ENCODE data around the gene PKNOX2. TPM values are rescaled to one million over a fixed set of nuclear protein-coding genes. Genes with fewer than 3 reads are reported as not detected.

The PKNOX2 gene
- total RNA-seq, 1 donor = under 0.01 TPM

DNA sequence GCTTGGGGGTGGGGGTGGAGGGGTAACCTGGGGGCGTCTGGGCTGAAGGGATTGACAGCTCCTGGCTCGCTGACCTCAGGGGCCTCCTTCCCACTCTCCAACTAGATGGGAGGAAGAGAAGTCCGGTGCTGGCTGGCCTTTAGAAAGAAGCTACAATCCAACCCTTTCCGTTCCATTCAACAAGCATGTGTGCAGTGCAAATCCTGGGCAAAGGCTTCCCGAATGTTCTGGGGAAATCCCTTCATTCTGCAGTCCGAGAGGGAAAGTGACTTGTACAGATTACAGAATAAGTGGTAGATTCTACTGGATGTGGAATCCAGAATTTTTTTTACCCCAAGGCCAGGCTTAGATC lies 181.6 kb downstream of the PKNOX2 start:
- DNase-seq (ENCODE audit: insufficient read length, low spot score, missing footprints) = no peak
- no peaks in the 10 kb centered on the region for H3K9me3 ChIP-seq (ENCODE audit: low read depth, low read length)
- no peaks in the 10 kb centered on the region for H4K20me1 ChIP-seq (ENCODE audit: insufficient read depth, low read length)
- H3K79me2 ChIP-seq (ENCODE audit: insufficient read depth, low read length) = no peaks in the 10 kb centered on the region
- peaks cover 19% of the 10 kb centered on the region for H3K4me1 ChIP-seq (ENCODE audit: insufficient read depth, low read length)
- H3K4me2 ChIP-seq (ENCODE audit: insufficient read depth, low read length) = no peak overlapping the region
- TF ChIP-seq, protein P1, sequence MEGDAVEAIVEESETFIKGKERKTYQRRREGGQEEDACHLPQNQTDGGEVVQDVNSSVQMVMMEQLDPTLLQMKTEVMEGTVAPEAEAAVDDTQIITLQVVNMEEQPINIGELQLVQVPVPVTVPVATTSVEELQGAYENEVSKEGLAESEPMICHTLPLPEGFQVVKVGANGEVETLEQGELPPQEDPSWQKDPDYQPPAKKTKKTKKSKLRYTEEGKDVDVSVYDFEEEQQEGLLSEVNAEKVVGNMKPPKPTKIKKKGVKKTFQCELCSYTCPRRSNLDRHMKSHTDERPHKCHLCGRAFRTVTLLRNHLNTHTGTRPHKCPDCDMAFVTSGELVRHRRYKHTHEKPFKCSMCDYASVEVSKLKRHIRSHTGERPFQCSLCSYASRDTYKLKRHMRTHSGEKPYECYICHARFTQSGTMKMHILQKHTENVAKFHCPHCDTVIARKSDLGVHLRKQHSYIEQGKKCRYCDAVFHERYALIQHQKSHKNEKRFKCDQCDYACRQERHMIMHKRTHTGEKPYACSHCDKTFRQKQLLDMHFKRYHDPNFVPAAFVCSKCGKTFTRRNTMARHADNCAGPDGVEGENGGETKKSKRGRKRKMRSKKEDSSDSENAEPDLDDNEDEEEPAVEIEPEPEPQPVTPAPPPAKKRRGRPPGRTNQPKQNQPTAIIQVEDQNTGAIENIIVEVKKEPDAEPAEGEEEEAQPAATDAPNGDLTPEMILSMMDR (IDR thresholded peaks at IDR 0.05; ENCODE audit: extremely low read depth, low read depth, low read length) = no peak
- H3K4me3 ChIP-seq (ENCODE audit: insufficient read depth, low read length) = no peak overlapping the region
- H3K27me3 ChIP-seq (ENCODE audit: insufficient read depth, low read length) = peaks cover 7% of the 10 kb centered on the region
- no peak overlapping the region for H2AFZ ChIP-seq (ENCODE audit: low read length)
- no peaks in the 10 kb centered on the region for H3K36me3 ChIP-seq (ENCODE audit: insufficient read depth, low read length)
- no peak overlapping the region for H3K27ac ChIP-seq (ENCODE audit: low read depth, low read length)

DNA sequence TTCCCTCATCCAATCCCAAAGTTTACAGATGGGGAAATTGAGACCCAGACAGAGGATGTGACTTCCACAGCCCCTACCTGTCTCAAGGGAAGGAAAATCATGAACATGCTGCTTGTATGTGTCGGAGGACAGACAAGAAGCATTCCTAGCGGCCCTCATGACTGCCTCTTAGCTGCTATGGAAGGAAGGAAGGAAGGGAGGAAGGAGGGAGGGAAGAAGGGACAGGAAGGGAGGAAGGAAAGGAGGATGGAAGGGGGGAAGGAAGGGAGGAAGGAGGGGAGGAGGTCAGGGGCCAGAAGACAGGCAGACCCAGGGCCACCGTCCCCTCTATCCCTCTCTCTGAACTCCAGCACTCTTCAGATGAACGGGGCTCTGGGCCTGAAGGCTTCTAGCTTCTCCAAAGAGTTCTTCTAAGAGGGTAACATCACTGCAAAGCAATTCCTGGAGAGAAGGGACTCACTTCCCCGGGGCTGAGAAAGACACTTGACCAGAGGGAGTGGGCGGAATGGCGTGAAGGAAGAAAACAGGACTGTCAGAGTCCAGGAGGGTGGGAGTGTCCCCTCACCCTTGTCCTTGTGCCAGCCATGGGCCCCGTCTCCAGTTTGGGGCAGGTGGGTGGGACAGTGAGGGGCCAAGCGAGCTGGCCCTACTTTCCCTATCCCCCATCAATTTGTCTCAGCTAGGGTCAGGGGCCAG lies 182.2 kb downstream of the PKNOX2 start:
- Histone ChIP-seq H2AFZ (ENCODE audit: low read length) (no peak overlapping the region), H3K4me2 (ENCODE audit: insufficient read depth, low read length) (no peak overlapping the region), H3K4me3 (ENCODE audit: insufficient read depth, low read length) (no peak overlapping the region), H3K36me3 (ENCODE audit: insufficient read depth, low read length) (no peaks in the 10 kb centered on the region), H3K27ac (ENCODE audit: low read depth, low read length) (no peak overlapping the region), H4K20me1 (ENCODE audit: insufficient read depth, low read length) (no peaks in the 10 kb centered on the region), H3K4me1 (ENCODE audit: insufficient read depth, low read length) (peaks cover 19% of the 10 kb centered on the region), H3K9me3 (ENCODE audit: low read depth, low read length) (no peaks in the 10 kb centered on the region), H3K79me2 (ENCODE audit: insufficient read depth, low read length) (no peaks in the 10 kb centered on the region), H3K27me3 (ENCODE audit: insufficient read depth, low read length) (peaks cover 7% of the 10 kb centered on the region)
- TF ChIP-seq, protein P1 (IDR thresholded peaks at IDR 0.05; ENCODE audit: extremely low read depth, low read depth, low read length) = no peak
- no peak for DNase-seq (ENCODE audit: insufficient read length, low spot score, missing footprints)

DNA sequence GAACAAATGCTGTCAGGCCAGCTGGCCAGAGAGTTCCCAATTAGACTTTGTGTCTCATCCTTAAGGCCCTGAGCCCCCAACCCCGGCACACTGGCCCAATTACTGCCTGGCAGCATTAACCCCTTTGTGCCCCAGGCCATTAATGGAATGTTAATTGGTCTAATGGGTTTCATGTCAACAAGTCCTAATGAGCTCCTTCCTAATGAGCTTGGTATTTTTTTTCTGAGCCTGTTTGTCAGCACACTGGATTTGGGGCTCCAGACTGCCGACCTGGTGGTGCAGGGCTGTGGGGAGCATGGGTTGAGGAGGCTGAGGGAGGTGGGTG lies 182.7 kb downstream of the PKNOX2 start:
- no peaks in the 10 kb centered on the region for H3K9me3 ChIP-seq (ENCODE audit: low read depth, low read length)
- no peak overlapping the region for H3K4me3 ChIP-seq (ENCODE audit: insufficient read depth, low read length)
- no peak overlapping the region for H3K4me2 ChIP-seq (ENCODE audit: insufficient read depth, low read length)
- DNase-seq (ENCODE audit: insufficient read length, low spot score, missing footprints) = no peak
- no peak overlapping the region for H2AFZ ChIP-seq (ENCODE audit: low read length)
- H3K27ac ChIP-seq (ENCODE audit: low read depth, low read length) = no peak overlapping the region
- peaks cover 19% of the 10 kb centered on the region for H3K4me1 ChIP-seq (ENCODE audit: insufficient read depth, low read length)
- H4K20me1 ChIP-seq (ENCODE audit: insufficient read depth, low read length) = no peaks in the 10 kb centered on the region
- no peaks in the 10 kb centered on the region for H3K36me3 ChIP-seq (ENCODE audit: insufficient read depth, low read length)
- TF ChIP-seq, protein P1 (IDR thresholded peaks at IDR 0.05; ENCODE audit: extremely low read depth, low read depth, low read length) = no peak
- H3K27me3 ChIP-seq (ENCODE audit: insufficient read depth, low read length) = peaks cover 7% of the 10 kb centered on the region
- H3K79me2 ChIP-seq (ENCODE audit: insufficient read depth, low read length) = no peaks in the 10 kb centered on the region

DNA sequence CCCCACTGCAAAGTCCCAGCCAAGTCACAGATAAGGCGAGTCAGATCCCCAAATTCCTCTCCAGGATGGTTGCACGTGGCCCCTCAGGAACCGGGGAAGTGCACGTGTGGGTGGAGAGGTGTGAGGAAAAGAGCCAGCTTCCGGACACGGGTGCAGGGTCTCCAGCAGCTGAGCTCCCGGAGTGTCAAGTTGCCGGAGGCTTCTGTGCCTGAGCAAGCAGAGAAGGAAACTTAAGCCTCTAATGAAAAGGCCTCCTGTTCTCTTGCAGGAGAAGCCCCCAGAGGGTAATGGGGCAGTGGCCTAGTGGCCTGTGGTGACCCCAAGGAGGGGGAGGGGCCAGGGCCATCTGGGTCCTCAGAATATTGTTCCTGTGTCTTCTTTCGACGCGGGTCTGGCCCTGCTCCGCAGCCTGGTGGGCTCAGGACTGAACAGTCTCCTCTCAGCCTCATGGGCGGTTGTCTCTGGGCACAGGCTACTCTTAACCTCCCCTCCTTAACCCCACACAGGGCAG lies 183.6 kb downstream of the PKNOX2 start:
- no peak for DNase-seq (ENCODE audit: insufficient read length, low spot score, missing footprints)
- Histone ChIP-seq H4K20me1 (ENCODE audit: insufficient read depth, low read length) (no peaks in the 10 kb centered on the region), H3K27ac (ENCODE audit: low read depth, low read length) (no peak overlapping the region), H3K4me2 (ENCODE audit: insufficient read depth, low read length) (no peak overlapping the region), H3K4me1 (ENCODE audit: insufficient read depth, low read length) (peaks cover 19% of the 10 kb centered on the region), H3K27me3 (ENCODE audit: insufficient read depth, low read length) (peaks cover 7% of the 10 kb centered on the region), H3K79me2 (ENCODE audit: insufficient read depth, low read length) (no peaks in the 10 kb centered on the region), H3K36me3 (ENCODE audit: insufficient read depth, low read length) (no peaks in the 10 kb centered on the region), H2AFZ (ENCODE audit: low read length) (no peak overlapping the region), H3K9me3 (ENCODE audit: low read depth, low read length) (no peaks in the 10 kb centered on the region), H3K4me3 (ENCODE audit: insufficient read depth, low read length) (no peak overlapping the region)
- TF ChIP-seq, protein P1 (IDR thresholded peaks at IDR 0.05; ENCODE audit: extremely low read depth, low read depth, low read length) = no peak

Data from osteoblast (primary cell).